Measurements from ENCODE around the gene SLC6A1.

DNA sequence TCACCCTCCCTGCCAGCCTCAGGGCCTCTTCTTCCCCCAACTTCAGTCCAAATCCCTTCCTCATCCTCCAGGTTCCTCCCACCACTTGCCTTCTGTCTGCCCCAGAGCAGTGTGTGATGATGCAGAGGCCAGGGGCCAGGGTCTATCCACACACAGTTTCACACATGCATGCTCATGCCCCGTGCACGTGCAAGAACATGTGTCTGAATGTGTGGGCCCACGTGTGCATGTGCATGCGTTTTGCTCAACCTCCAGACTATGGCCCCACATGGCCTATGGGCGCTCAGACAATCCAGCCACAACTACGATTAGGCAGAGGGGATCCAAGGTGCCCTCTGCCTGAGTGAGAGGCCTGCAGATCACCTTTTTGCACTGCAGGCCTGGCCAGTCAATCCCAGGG lies 32.3 kb upstream of the SLC6A1 start:
- TF ChIP-seq POLR2A (IDR thresholded peaks at IDR 0.05), result no peak
- TF ChIP-seq, protein P1, sequence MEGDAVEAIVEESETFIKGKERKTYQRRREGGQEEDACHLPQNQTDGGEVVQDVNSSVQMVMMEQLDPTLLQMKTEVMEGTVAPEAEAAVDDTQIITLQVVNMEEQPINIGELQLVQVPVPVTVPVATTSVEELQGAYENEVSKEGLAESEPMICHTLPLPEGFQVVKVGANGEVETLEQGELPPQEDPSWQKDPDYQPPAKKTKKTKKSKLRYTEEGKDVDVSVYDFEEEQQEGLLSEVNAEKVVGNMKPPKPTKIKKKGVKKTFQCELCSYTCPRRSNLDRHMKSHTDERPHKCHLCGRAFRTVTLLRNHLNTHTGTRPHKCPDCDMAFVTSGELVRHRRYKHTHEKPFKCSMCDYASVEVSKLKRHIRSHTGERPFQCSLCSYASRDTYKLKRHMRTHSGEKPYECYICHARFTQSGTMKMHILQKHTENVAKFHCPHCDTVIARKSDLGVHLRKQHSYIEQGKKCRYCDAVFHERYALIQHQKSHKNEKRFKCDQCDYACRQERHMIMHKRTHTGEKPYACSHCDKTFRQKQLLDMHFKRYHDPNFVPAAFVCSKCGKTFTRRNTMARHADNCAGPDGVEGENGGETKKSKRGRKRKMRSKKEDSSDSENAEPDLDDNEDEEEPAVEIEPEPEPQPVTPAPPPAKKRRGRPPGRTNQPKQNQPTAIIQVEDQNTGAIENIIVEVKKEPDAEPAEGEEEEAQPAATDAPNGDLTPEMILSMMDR (IDR thresholded peaks at IDR 0.05), result no peak

Data from stomach (tissue), 4 donors.